Measurements from ENCODE around the gene ITGA7. TPM values are rescaled to one million over a fixed set of nuclear protein-coding genes. Genes with fewer than 3 reads are reported as not detected.

ITGA7 gene
- total and polyA plus RNA-seq, 2 of the 8 experiments (the other 6 are each of a cell fraction or from before 2014, with no cell fraction given), result 57.6 to 86.1 TPM

DNA sequence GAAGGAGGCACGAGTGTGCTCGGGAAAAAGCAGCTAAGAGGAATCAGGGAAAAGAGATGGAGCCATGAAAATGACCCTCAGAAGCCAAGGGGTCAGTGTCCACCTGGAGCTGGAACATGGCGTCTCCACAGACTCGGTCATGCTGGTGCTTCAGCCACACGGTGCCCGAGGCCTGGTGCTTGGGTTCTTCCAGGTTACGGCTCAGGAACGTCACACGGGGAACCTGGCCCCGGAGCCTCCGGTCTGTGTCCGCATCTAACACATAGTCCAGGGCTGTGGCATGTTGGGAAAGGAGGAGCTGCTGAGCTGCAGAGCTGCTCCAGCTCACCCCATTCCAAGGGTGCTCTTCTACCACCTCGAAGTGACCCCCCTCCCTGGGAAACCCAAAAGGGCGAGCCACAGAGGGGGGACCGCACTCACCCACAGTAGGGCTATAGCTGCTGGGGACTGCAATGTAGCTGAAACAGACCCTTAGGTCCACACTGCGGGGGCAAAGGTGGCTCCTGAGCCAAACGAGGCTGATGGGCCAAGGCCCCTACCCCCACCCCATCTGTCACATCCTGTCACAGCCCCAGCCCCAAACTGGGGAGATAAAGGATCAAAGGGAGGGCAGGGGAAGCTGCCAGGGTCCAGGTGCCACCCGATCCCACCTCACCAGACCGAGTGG lies 10.8 kb downstream of the ITGA7 start (continued):
- TF ChIP-seq, protein P1, sequence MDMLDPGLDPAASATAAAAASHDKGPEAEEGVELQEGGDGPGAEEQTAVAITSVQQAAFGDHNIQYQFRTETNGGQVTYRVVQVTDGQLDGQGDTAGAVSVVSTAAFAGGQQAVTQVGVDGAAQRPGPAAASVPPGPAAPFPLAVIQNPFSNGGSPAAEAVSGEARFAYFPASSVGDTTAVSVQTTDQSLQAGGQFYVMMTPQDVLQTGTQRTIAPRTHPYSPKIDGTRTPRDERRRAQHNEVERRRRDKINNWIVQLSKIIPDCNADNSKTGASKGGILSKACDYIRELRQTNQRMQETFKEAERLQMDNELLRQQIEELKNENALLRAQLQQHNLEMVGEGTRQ (IDR thresholded peaks at IDR 0.05; ENCODE audit: low read length), result no peak
- TF ChIP-seq TEAD4 (IDR thresholded peaks at IDR 0.05; ENCODE audit: low read depth, low read length) (no peak), CBX8 (IDR thresholded peaks at IDR 0.05; ENCODE audit: borderline replicate concordance, low read depth, low read length) (no peak)
- TF ChIP-seq, protein P2, sequence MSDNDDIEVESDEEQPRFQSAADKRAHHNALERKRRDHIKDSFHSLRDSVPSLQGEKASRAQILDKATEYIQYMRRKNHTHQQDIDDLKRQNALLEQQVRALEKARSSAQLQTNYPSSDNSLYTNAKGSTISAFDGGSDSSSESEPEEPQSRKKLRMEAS (IDR thresholded peaks at IDR 0.05), result no peak
